OCI-LY1 (cell line): ENCODE measurements around the gene POLD4.

Source experiments
- H2AFZ ChIP-seq: fragments of 200-600 bp; sonication (generic), shearing (Covaris generic); 2 replicates; pipeline ENCODE4 v1.6.0; 2014; ENCODE audit warnings: antibody characterized with exemption, mild to moderate bottlenecking, low read length
- H3F3A ChIP-seq: fragments of 200-600 bp; sonication (generic), shearing (Covaris generic); 2 replicates; pipeline ENCODE4 v1.6.0; 2014; ENCODE audit warnings: mild to moderate bottlenecking, antibody characterized with exemption, low read length, moderate library complexity; ENCODE audit not compliant: insufficient read depth
- H3K27ac ChIP-seq: fragments of 200-600 bp; sonication (generic); 2 replicates; pipeline ENCODE4 v1.5.1; 2014; ENCODE audit warnings: low read length, mixed run types, mild to moderate bottlenecking, low read depth; ENCODE audit not compliant: poor library complexity, severe bottlenecking
- H3K27me3 ChIP-seq: fragments of 200-600 bp; sonication (generic); 2 replicates; pipeline ENCODE4 v1.6.0; 2014; ENCODE audit warnings: antibody characterized with exemption, mild to moderate bottlenecking, low read length, moderate library complexity; ENCODE audit not compliant: insufficient read depth
- H3K36me3 ChIP-seq: fragments of 200-600 bp; sonication (generic); 2 replicates; pipeline ENCODE4 v1.6.1; 2014; ENCODE audit warnings: mild to moderate bottlenecking, antibody characterized with exemption, low read length, moderate library complexity, mixed read lengths; ENCODE audit not compliant: insufficient read depth
- H3K4me1 ChIP-seq: fragments of 200-600 bp; sonication (generic); 2 replicates; pipeline ENCODE4 v1.5.1; 2014; ENCODE audit warnings: mild to moderate bottlenecking, low read length, moderate library complexity; ENCODE audit not compliant: insufficient read depth, severe bottlenecking
- H3K4me2 ChIP-seq: fragments of 200-600 bp; sonication (generic), shearing (Covaris generic); 2 replicates; pipeline ENCODE4 v1.6.1; 2014; ENCODE audit warnings: low read length
- H3K4me3 ChIP-seq: fragments of 200-600 bp; sonication (generic); 2 replicates; pipeline ENCODE4 v1.5.1; 2014; ENCODE audit warnings: low read length, low read depth, mild to moderate bottlenecking, mixed read lengths; ENCODE audit not compliant: poor library complexity, severe bottlenecking
- H3K79me2 ChIP-seq: fragments of 200-600 bp; shearing (Covaris generic); 2 replicates; pipeline ENCODE4 v1.6.1; 2016; ENCODE audit warnings: mixed run types, low read length, mixed read lengths; ENCODE audit not compliant: insufficient read depth
- H3K9ac ChIP-seq: fragments of 200-600 bp; sonication (generic), shearing (Covaris generic); 2 replicates; pipeline ENCODE4 v1.6.1; 2014; ENCODE audit warnings: mild to moderate bottlenecking, low read length, mixed read lengths
- H3K9me2 ChIP-seq: fragments of 200-600 bp; sonication (generic), shearing (Covaris generic); 2 replicates; pipeline ENCODE4 v1.6.1; 2014; ENCODE audit warnings: low read depth, mild to moderate bottlenecking, low read length, mixed read lengths
- H3K9me3 ChIP-seq: fragments of 200-600 bp; shearing (Covaris generic); 2 replicates; pipeline ENCODE4 v1.6.1; 2014; ENCODE audit warnings: low read length, mixed read lengths
- H4K20me1 ChIP-seq: fragments of 200-600 bp; sonication (generic), shearing (Covaris generic); 2 replicates; pipeline ENCODE4 v1.6.0; 2016; ENCODE audit warnings: mild to moderate bottlenecking, low read length; ENCODE audit not compliant: insufficient read depth
- EZH2 ChIP-seq: fragments of 200-600 bp; sonication (generic), shearing (Covaris generic); IDR thresholded peaks from 2 replicates; pipeline ENCODE4 v1.8.0; 2017; ENCODE audit warnings: borderline replicate concordance, mixed run types, mild to moderate bottlenecking, antibody characterized with exemption, low read length, moderate library complexity, mixed read lengths
- TF ChIP-seq, protein P1 (sequence below): fragments of 200-600 bp; sonication (generic), shearing (Covaris generic); IDR thresholded peaks from 2 replicates; pipeline ENCODE4 v1.5.1; 2017; ENCODE audit warnings: mild to moderate bottlenecking, antibody characterized with exemption, low read length, moderate library complexity, mixed read lengths

The POLD4 gene

DNA sequence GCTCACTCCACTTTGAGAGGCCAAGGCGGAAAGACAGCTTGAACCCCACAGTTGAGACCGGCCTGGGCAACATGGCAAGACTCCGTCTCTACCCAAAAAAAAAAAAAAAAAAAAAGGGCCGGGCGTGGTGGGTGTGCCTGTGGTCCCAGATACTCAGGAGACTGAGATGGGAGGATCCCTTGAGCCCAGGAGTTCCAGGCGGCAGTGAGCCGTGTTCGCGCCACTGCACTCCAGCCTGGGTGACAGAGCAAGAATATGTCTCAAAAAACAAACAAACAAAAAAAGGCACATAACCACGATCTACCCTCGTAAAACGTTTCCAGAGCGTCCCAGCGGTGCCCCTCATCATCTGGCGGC is 37.6 kb upstream of the POLD4 start:
- H3K4me3 ChIP-seq, result peak overlapping the region; percentile 91

DNA sequence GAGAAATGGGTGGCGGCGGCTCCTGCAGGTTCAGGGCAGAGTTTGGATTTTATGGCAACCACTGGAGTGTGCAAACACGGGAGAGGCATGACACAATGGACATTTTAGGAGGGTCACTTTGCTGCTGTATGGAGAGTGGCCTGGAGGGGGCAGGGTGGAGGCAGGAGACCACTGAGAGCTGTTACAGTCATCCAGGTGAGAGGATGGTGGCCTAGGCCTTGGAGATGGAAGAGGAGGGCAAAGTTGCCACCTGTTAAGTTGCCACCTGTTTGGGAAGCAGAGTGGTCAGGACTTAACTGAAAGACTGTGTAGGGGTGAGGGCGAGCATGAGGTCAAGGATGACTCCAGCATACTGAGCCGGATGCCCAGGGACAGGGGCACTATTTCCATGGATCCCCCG is 36.1 kb upstream of the POLD4 start:
- peaks cover 24% of the 10 kb centered on the region for H3K4me1 ChIP-seq
- peaks cover 11% of the 10 kb centered on the region; the same call in 1 of the 2 replicates for H3K36me3 ChIP-seq
- no peak for TF ChIP-seq EZH2
- TF ChIP-seq, protein P1, sequence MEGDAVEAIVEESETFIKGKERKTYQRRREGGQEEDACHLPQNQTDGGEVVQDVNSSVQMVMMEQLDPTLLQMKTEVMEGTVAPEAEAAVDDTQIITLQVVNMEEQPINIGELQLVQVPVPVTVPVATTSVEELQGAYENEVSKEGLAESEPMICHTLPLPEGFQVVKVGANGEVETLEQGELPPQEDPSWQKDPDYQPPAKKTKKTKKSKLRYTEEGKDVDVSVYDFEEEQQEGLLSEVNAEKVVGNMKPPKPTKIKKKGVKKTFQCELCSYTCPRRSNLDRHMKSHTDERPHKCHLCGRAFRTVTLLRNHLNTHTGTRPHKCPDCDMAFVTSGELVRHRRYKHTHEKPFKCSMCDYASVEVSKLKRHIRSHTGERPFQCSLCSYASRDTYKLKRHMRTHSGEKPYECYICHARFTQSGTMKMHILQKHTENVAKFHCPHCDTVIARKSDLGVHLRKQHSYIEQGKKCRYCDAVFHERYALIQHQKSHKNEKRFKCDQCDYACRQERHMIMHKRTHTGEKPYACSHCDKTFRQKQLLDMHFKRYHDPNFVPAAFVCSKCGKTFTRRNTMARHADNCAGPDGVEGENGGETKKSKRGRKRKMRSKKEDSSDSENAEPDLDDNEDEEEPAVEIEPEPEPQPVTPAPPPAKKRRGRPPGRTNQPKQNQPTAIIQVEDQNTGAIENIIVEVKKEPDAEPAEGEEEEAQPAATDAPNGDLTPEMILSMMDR, result peak; percentile 78
- no peaks in the 10 kb centered on the region for H4K20me1 ChIP-seq
- H2AFZ ChIP-seq, result no peak overlapping the region
- no peak overlapping the region for H3K4me2 ChIP-seq
- H3K27me3 ChIP-seq, result no peaks in the 10 kb centered on the region
- H3K4me3 ChIP-seq, result no peak overlapping the region
- H3K79me2 ChIP-seq, result no peaks in the 10 kb centered on the region
- H3F3A ChIP-seq, result no peaks in the 10 kb centered on the region
- no peak overlapping the region for H3K27ac ChIP-seq
- H3K9me3 ChIP-seq, result no peaks in the 10 kb centered on the region
- H3K9ac ChIP-seq, result no peak overlapping the region
- H3K9me2 ChIP-seq, result no peaks in the 10 kb centered on the region

More for the DNA sequence above, 37.6 kb upstream of the POLD4 start:
- no peaks in the 10 kb centered on the region for H3K79me2 ChIP-seq
- no peaks in the 10 kb centered on the region for H4K20me1 ChIP-seq
- H3K4me2 ChIP-seq, result peak overlapping the region; percentile 100
- H3K4me1 ChIP-seq, result peaks cover 24% of the 10 kb centered on the region
- H3K27me3 ChIP-seq, result no peaks in the 10 kb centered on the region
- no peak overlapping the region for H3K27ac ChIP-seq
- peak overlapping the region; percentile 94 for H3K9ac ChIP-seq
- H2AFZ ChIP-seq, result no peak overlapping the region
- no peaks in the 10 kb centered on the region for H3K9me2 ChIP-seq
- peaks cover 21% of the 10 kb centered on the region for H3K36me3 ChIP-seq
- no peaks in the 10 kb centered on the region for H3F3A ChIP-seq
- TF ChIP-seq, protein P1, result no peak
- no peak for TF ChIP-seq EZH2
- no peaks in the 10 kb centered on the region for H3K9me3 ChIP-seq

DNA sequence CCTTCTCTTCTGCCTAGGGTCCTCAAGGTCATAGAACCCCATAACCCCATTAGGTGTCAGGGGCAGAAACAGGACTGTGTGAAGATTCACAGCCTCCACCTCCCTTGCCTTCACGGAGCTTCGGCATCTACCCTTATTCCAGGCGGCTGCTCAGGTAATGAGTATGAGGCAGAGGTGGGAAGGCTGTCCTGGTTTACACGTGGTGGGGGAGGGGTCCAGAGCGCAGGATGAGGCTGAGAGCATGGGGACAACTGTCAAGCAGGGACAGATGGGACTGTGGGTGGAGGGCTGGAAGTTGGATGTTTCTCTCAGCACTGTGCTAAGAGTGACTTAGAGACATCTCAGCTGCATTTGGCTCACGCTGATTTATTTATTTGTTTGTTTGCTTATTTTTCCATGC is 34.2 kb upstream of the POLD4 start:
- Histone ChIP-seq H3F3A (no peaks in the 10 kb centered on the region), H3K9ac (no peak overlapping the region), H3K27ac (no peak overlapping the region), H3K9me2 (no peaks in the 10 kb centered on the region), H3K9me3 (no peaks in the 10 kb centered on the region), H3K4me3 (no peak overlapping the region), H4K20me1 (no peaks in the 10 kb centered on the region), H3K27me3 (no peaks in the 10 kb centered on the region; the same call in 1 of the 2 replicates), H3K79me2 (no peaks in the 10 kb centered on the region), H3K4me2 (no peak overlapping the region), H2AFZ (no peak overlapping the region), H3K4me1 (peaks cover 13% of the 10 kb centered on the region), H3K36me3 (no peaks in the 10 kb centered on the region)
- TF ChIP-seq, protein P1, result no peak
- TF ChIP-seq EZH2, result no peak
